ENCODE data around the gene TLCD3B. TPM values are rescaled to one million over a fixed set of nuclear protein-coding genes. Genes with fewer than 3 reads are reported as not detected.
A peak's percentile ranks its signal among the peaks of the same experiment; 100 is the strongest.

TLCD3B gene
- total RNA-seq, 1 donor = not detected

GRCh38 chr16:29975811-29976511 is 55.1 kb downstream of the TLCD3B start:
- no peak for TF ChIP-seq CTCF (IDR thresholded peaks at IDR 0.05; ENCODE audit: insufficient read depth, low read depth, low read length)
- DNase-seq (ENCODE audit: low read depth) = no peak
- peak overlapping the region; percentile 92 for H3K4me3 ChIP-seq (ENCODE audit: low read depth, low read length)

GRCh38 chr16:29975134-29975538 is 55.9 kb downstream of the TLCD3B start:
- no peak for DNase-seq (ENCODE audit: low read depth)
- no peak for TF ChIP-seq CTCF (IDR thresholded peaks at IDR 0.05; ENCODE audit: insufficient read depth, low read depth, low read length)

More at GRCh38 chr16:29975134-29975538, 55.9 kb downstream of the TLCD3B start:
- peak overlapping the region; percentile 92 for H3K4me3 ChIP-seq (ENCODE audit: low read depth, low read length)

Other genes starting within 250 kb of the TLCD3B start
- gene KIF22, start 240.5 kb downstream of the TLCD3B start, total RNA-seq = 32.5 and 45.3 TPM in 2 replicates
- gene MAZ, start 224.7 kb downstream of the TLCD3B start, total RNA-seq = 166 and 269 TPM in 2 replicates
- gene PRRT2, start 219.1 kb downstream of the TLCD3B start, total RNA-seq = 3.0 and 3.2 TPM in 2 replicates
- 20.3 and 20.7 TPM in 2 replicates for gene PAGR1, start 215.1 kb downstream of the TLCD3B start, total RNA-seq
- gene MVP, start 210.8 kb downstream of the TLCD3B start, total RNA-seq = 211 and 250 TPM in 2 replicates
- gene CDIPT, start 168.0 kb downstream of the TLCD3B start, total RNA-seq = 60.9 and 84.6 TPM in 2 replicates
- 2.6 and 4.7 TPM in 2 replicates for gene SEZ6L2, start 131.7 kb downstream of the TLCD3B start, total RNA-seq
- 5.2 and 7.8 TPM in 2 replicates for gene ASPHD1, start 130.8 kb downstream of the TLCD3B start, total RNA-seq
- 8.2 and 10.0 TPM in 2 replicates for gene KCTD13, start 105.0 kb downstream of the TLCD3B start, total RNA-seq
- 72.8 and 75.1 TPM in 2 replicates for gene TMEM219, start 69.2 kb downstream of the TLCD3B start, total RNA-seq
- gene TAOK2, start 57.4 kb downstream of the TLCD3B start, total RNA-seq = 48.0 and 63.9 TPM in 2 replicates
- 4.7 and 6.8 TPM in 2 replicates for gene HIRIP3, start 35.7 kb downstream of the TLCD3B start, total RNA-seq
- gene INO80E, start 35.0 kb downstream of the TLCD3B start, total RNA-seq = 25.9 and 31.2 TPM in 2 replicates
- gene DOC2A, start 20.2 kb downstream of the TLCD3B start, total RNA-seq = under 0.01 and 0.32 TPM in 2 replicates
- not detected in 2 replicates for gene C16orf92, start 8.1 kb downstream of the TLCD3B start, total RNA-seq
- gene ALDOA, start 34.5 kb upstream of the TLCD3B start, total RNA-seq = 545 and 622 TPM in 2 replicates
- 196 and 209 TPM in 2 replicates for gene PPP4C, start 44.7 kb upstream of the TLCD3B start, total RNA-seq
- gene TBX6, start 60.7 kb upstream of the TLCD3B start, total RNA-seq = 0.32 and 0.43 TPM in 2 replicates
- 8.6 and 14.5 TPM in 2 replicates for gene YPEL3, start 64.9 kb upstream of the TLCD3B start, total RNA-seq
- gene GDPD3, start 82.3 kb upstream of the TLCD3B start, total RNA-seq = 0.32 and 0.43 TPM in 2 replicates
- gene MAPK3, start 91.9 kb upstream of the TLCD3B start, total RNA-seq = 27.7 and 36.3 TPM in 2 replicates
- gene CORO1A, start 152.3 kb upstream of the TLCD3B start, total RNA-seq = 1.6 and 3.5 TPM in 2 replicates
- 46.6 and 140 TPM in 2 replicates for gene BOLA2B, start 162.4 kb upstream of the TLCD3B start, total RNA-seq
- 16.8 and 49.3 TPM in 2 replicates for gene SLX1A, start 162.6 kb upstream of the TLCD3B start, total RNA-seq
- gene SULT1A3, start 168.0 kb upstream of the TLCD3B start, total RNA-seq = 3.5 and 3.9 TPM in 2 replicates
- gene NPIPB13, start 217.2 kb upstream of the TLCD3B start, total RNA-seq = 0.97 TPM in 1 of 2 replicates, not detected in the other

Data from fibroblast of villous mesenchyme (primary cell).